AG09309 (cell line): ENCODE results near the gene ATP6V0C.

Experiments
- DNase-seq: peaks from one replicate; pipeline ENCODE4 v3.0.0-alpha.2; 2010; ENCODE audit warnings: low read depth
- H3K4me3 ChIP-seq: 2 replicates; pipeline ENCODE4 v1.5.1; 2011; ENCODE audit warnings: mild to moderate bottlenecking, low read depth, low read length, moderate library complexity; ENCODE audit not compliant: control insufficient read depth
- CTCF ChIP-seq: IDR thresholded peaks from 2 replicates; pipeline ENCODE4 v1.5.1; 2011; ENCODE audit warnings: mild to moderate bottlenecking, low read depth, low read length, inconsistent platforms; ENCODE audit not compliant: insufficient read depth, control insufficient read depth; ENCODE audit errors: missing control alignments

ATP6V0C gene

DNA sequence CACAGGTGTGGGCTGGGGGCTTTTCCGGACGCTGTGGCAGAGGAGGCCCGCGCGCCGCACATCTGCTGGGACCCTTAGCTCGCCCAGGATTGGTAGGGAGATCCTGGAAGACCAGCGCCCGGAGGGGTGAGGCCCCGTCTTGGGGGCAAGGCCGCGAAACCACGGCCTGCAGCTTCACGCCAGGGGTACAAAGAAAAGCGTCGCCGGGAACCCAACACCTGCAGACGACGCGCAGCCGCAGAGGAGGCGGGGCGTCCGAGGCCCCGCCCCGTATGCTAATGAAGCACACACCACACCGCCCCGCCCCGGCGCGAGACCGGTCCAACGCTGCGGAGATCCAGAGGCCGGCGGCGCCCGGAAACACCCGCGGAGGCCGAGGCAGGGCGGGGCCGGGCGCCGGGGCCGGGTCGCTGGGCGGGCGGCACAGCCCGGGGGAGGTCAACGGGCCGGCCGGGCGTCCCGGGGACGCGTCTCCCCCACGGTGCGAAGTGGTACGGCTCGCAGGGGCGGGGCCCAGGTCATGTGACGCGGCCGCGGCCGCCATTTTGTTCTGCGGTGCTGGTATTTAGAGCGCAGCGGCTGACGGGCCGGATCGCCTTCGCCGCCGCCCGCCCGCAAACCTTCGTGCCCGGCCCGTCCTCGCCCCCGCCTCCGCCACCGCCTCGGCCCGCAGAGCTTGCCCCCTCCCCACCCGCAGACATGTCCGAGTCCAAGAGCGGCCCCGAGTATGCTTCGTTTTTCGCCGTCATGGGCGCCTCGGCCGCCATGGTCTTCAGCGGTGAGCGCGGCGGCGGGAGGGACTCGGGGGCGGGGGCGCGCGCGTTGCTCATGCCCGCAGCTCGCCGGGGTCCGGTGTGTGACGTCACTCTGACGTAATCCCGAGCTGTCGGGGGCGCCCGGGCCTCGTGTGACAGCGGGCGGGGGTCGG is at the start of gene ATP6V0C:
Gene ATP6V0C (plus strand): TSS at position 548 of the 928 bp plus-strand sequence. CDS start 152 bp downstream, at position 700.
- no peak for TF ChIP-seq CTCF
- no peak for DNase-seq
- peak within 1 kb of the TSS; percentile 80 for H3K4me3 ChIP-seq

DNA sequence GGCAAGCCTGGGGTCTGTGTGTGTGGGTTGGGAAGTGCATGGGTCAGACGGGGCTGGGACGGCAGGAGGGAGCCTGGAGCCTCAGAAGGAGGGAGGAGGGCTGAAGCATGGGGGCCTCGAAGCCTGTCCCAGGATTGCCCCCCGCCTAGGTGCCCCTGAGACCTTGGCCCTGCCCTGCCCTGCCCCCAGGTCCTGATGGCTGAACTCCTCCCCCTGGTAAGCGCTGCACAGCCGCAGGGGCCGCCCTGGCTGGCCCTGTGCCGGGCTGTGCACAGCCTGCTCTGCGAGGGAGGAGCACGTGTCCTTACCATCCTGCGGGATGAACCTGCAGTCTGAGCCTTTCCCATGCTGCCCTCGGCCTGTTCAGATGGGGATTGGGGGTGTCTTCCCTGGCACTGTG is 49.4 kb upstream of the ATP6V0C start:
- TF ChIP-seq CTCF, result no peak
- no peak for DNase-seq
- H3K4me3 ChIP-seq, result no peak overlapping the region

GRCh38 chr16:2465653-2466415 is 47.9 kb upstream of the ATP6V0C start:
- no peak for DNase-seq
- peak; percentile 24 for TF ChIP-seq CTCF
- no peak overlapping the region for H3K4me3 ChIP-seq

DNA sequence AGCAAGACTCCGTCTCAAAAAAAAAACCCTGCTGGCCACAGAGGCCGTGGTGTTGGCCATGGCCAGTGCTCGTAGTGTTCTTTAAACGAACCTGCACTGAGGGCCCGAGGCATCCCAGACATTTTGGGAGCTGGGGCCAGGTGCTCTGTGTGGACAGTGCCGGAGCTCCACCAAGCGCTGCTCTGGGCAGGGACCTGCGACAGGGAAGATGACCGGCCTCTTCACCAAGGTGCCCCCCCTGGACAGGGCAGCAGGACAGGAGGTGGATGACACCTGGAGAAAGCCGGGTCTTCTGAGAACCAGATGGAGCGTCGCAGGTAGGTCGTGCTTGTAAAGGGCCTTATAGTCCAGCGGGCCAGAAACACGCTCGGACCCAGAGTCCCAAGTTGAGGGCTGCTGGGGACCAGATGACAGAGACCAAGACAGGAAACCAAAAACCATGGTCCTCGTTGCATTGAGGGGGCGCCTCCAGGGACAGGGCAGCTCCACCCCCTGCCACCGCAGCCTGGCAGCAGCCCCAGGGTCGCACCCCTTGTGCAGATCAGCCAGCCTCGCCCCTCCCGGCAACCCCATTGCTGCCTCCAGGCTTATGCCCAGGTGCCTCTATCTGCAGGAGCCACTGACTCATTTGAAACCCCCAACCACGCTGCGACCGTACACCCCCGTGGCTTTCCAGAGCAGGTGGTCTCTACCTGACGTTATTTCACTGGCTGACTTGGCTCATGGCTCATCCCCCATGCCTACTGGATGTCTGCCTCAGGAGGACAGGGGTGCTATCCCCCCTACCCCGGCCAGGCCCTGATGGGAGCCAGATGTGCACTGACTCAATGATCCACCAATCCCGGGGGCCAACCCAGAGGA is 46.9 kb upstream of the ATP6V0C start:
- H3K4me3 ChIP-seq, result peak overlapping the region; percentile 39
- no peak for TF ChIP-seq CTCF
- DNase-seq, result no peak

- DNase-seq, result no peak
These were observed 46.1 kb upstream of the ATP6V0C start for GRCh38 chr16:2467528-2468232.

More at GRCh38 chr16:2467528-2468232, 46.1 kb upstream of the ATP6V0C start:
- H3K4me3 ChIP-seq, result peak overlapping the region; percentile 39
- TF ChIP-seq CTCF, result no peak
